Measurements from ENCODE around the gene SSTR3. TPM values are rescaled to one million over a fixed set of nuclear protein-coding genes. Genes with fewer than 3 reads are reported as not detected.

SSTR3 gene
- total RNA-seq, 2 donors from 2014 or later, result 0.37 to 2.1 TPM

DNA sequence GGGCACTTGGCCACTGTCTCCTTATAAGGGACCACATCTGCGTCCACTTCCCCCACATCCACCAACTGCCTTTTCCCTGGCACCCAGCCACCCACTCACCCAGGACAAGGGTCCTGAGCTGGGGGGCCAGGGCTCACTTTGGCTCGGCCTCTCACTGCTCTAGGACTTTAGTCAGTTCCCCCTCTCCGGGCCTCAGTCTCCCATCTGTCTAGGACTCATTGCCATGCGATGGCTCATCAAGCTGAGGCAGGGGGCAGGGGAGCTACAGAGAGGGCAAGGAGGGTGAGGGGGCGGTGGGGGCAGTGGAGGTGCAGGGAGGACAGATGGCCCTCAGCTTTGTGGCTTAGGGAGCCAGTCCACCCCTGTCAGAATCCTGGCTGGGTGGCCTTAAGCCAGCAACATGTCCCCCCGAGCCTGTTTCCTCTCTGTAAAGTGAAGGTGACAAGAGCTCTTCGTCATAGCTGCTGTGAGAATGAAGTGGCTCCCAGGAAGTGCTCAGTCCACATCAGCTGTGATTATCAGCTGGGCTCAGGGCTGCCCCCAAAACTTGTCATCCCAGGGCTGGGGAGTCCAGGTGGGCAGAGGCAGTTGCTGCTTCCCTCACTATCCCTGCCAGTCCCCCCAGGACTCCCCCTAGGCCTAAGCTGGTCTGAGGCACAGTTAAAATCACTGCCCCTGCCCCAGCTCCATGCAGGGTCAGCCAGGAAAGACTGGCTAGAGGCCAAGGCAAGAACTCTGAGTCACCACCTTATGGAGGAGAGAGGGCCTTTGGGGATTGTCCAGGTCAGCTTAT, 16.9 kb upstream of the SSTR3 start:
- ATAC-seq, result peak; percentile 10

DNA sequence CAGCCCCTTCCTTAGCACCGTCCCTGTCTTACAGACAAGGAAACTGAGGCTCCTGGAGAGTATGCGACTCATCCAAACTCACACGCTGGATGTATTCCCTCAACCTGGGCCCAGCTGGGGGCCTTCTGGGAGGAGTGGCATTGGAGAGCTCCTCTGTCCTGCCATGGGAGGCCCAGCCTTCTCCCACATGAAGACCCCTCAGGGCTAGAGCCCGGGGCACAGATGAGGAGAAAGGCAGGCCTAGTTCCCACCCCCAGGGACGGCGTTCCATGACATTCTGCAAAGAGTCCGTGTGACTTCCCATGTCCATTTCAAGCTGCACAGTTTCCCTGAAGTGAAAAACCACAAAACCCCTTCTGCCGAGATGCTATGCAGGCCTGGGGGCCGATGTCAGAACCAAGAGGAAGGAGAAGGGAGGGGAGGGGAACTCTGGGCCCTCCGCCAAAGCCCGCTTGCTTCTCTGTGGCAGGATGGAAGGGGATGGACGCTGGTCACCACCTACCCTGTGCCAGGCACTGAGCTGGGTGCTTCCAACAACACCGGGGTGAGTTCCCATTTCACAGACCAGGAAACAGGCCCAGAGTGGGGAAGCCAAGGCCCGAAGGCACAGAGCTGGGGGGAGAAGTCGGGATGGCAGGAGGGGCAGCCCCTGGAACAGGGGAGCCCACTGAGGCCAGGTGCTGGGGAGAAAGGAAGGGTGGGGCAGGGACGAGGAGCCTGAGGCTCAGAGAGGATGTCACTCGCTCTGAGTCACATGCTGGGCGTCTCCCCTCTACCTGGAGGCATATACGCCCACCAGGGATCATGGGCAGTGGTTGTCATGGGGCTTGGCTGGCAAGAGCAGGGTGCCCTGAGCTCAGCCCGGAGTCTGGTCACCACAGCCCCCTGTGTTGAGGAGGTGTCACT, 16.1 kb upstream of the SSTR3 start:
- Mint-ChIP-seq H3K27ac (peak overlapping the region; percentile 97), H3K27me3 (no peaks in the 10 kb centered on the region), H3K4me3 (peak overlapping the region; percentile 86), H3K4me1 (peaks cover 70% of the 10 kb centered on the region), H3K36me3 (ENCODE audit: low read depth) (peaks cover 19% of the 10 kb centered on the region)
- peak in 1 of 3 donors; percentile 5 for DNase-seq
- H3K9me3 ChIP-seq (ENCODE audit: control insufficient read depth, low read length, poor library complexity, severe bottlenecking), result no peaks in the 10 kb centered on the region
- no peak for ATAC-seq

More for the DNA sequence above, 16.9 kb upstream of the SSTR3 start:
- H3K27ac Mint-ChIP-seq, result peak overlapping the region; percentile 97
- no peaks in the 10 kb centered on the region for H3K27me3 Mint-ChIP-seq
- peaks cover 19% of the 10 kb centered on the region for H3K36me3 Mint-ChIP-seq (ENCODE audit: low read depth)
- no peaks in the 10 kb centered on the region for H3K9me3 ChIP-seq (ENCODE audit: control insufficient read depth, low read length, poor library complexity, severe bottlenecking)
- H3K4me3 Mint-ChIP-seq, result peak overlapping the region; percentile 86
- DNase-seq, result peak in 1 of 3 donors; percentile 4
- peaks cover 69% of the 10 kb centered on the region for H3K4me1 Mint-ChIP-seq

DNA sequence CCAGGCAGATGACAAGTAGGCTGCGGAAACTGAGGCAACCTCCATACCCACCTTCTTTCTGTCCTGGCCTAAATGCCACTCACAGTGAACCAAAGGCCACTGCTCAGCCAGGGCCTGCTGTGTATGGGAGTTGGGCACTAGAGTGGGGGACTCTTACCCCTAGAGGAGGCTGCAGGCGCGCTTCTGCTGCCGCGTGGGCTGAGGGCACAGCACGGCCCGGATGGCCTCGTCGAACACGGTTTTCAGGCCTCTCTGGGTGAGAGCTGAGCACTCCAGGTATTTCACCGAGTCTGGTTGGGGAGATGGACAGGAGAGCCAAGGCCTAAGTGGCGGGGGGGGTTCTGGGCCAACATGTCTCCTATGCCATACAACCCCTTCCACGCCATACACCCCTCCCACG, 14.2 kb upstream of the SSTR3 start:
- peak overlapping the region; percentile 21 for H3K27ac Mint-ChIP-seq
- no peaks in the 10 kb centered on the region for H3K9me3 ChIP-seq (ENCODE audit: control insufficient read depth, low read length, poor library complexity, severe bottlenecking)
- H3K36me3 Mint-ChIP-seq (ENCODE audit: low read depth), result peaks cover 16% of the 10 kb centered on the region
- H3K4me1 Mint-ChIP-seq, result peaks cover 70% of the 10 kb centered on the region
- no peak for ATAC-seq
- H3K27me3 Mint-ChIP-seq, result no peaks in the 10 kb centered on the region
- H3K4me3 Mint-ChIP-seq, result peak overlapping the region; percentile 41
- DNase-seq, result no peak

DNA sequence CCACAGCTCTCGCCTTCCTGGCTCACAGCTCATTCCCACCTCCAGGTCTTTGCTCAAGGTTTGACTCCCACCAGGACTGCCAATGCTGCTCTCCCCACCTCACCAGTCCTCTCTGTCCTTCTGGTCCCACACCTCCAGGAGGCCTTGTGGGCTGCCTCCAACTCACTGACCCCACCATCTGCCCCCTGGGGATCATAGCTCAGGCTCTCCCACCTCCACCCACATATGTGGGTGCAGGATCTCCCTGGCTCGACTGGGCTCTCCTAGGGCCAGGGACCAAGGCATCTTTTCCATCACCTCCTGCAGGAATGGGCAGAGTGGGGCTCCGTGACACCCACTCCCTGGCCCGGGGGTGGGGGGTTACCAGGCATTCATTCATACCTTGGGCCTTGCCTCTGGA, 13.8 kb upstream of the SSTR3 start:
- peaks cover 70% of the 10 kb centered on the region for H3K4me1 Mint-ChIP-seq
- H3K27ac Mint-ChIP-seq, result peak overlapping the region; percentile 96
- no peaks in the 10 kb centered on the region for H3K27me3 Mint-ChIP-seq
- DNase-seq, result no peak
- no peak for ATAC-seq
- peaks cover 12% of the 10 kb centered on the region for H3K36me3 Mint-ChIP-seq (ENCODE audit: low read depth)
- peak overlapping the region; percentile 41 for H3K4me3 Mint-ChIP-seq
- H3K9me3 ChIP-seq (ENCODE audit: control insufficient read depth, low read length, poor library complexity, severe bottlenecking), result no peaks in the 10 kb centered on the region

DNA sequence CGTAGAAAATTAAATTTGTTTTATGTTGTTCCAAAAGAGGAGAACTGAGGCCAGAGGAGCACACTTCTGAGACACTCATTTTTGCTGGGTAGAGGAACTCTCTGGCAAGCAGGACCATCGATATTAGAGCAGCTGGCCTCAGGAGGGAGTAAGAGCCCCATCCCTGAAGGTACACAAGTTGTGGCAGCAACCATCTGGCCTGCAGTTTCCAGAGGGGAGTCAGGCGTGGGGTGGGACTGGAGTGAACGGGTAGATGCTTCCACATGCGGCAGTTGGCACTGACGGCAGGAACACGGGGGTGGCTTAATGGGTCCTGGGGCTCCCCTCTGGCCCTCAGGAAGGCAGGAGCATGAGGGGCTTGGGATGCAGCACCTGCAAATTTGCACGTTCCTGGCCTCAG, 13.2 kb upstream of the SSTR3 start:
- DNase-seq (no peak), ATAC-seq (no peak)
- H3K36me3 Mint-ChIP-seq (ENCODE audit: low read depth), result peaks cover 8% of the 10 kb centered on the region
- H3K27me3 Mint-ChIP-seq, result no peaks in the 10 kb centered on the region
- no peaks in the 10 kb centered on the region for H3K9me3 ChIP-seq (ENCODE audit: control insufficient read depth, low read length, poor library complexity, severe bottlenecking)
- peak overlapping the region; percentile 59 for H3K4me3 Mint-ChIP-seq
- peaks cover 69% of the 10 kb centered on the region for H3K4me1 Mint-ChIP-seq
- peak overlapping the region; percentile 96 for H3K27ac Mint-ChIP-seq

DNA sequence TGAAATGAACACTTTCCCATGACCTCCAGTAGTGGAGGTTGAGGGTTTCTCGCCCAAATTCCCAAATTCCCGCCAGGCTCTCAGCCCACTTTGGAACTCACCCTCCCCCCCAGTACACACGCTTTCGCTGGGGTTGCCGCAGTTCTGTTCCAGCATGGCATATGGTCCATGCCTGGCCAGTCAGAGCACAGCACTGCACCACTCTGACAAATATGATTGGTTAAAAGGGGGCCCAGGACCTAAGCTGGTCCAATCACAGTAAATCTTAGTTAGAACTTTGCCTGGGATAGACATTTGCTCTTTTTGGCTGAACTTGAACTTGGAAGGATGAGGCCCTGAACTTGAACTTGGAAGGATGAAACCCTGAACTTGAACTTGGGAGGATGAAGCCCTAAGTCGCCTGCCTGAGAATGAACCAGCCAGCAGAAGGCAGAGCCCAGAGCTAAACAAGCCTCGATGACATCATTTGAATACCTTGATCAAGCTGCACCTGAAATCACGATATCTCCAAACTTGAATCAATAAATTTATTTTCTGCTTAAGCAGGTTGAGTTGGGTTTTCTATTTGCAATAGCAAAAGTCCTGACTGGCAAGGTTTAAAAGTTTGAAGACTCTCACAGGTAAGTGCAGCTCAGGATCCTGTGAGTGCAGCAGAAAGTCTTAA, 12.6 kb upstream of the SSTR3 start:
- H3K36me3 Mint-ChIP-seq (ENCODE audit: low read depth), result peaks cover 8% of the 10 kb centered on the region
- H3K4me3 Mint-ChIP-seq, result peak overlapping the region; percentile 53
- no peaks in the 10 kb centered on the region for H3K9me3 ChIP-seq (ENCODE audit: control insufficient read depth, low read length, poor library complexity, severe bottlenecking)
- ATAC-seq, result no peak
- H3K27me3 Mint-ChIP-seq, result no peaks in the 10 kb centered on the region
- no peak for DNase-seq
- peaks cover 70% of the 10 kb centered on the region for H3K4me1 Mint-ChIP-seq
- peak overlapping the region; percentile 96 for H3K27ac Mint-ChIP-seq

DNA sequence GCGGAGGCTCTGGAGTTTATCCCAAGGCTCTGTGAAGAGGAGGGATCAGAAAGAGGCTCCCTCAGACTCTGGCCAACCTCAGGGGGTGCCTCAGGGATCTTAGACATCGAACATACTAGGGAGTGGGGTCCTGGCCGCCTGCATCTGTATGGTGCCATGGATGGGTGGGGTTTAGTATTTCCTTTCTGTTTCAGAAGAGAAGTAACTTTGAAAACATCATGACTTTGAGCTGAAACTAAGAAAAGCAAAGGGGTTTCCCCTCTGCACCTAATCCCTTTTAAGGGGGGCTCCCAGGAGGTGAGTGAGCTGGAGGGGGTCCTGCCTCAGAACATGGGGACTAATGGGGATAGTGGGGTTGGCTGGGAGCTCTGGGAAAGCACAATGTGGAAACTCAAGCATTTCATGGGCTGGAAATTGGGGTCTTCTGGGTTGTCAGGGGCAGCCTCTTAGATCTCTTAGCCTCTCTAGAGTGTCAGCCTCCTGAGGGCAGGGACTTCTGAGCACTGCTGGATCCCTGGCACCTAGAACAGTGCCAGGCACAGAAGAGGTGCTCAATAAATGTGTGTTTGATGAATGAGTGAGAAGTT, 11.8 kb upstream of the SSTR3 start:
- H3K4me1 Mint-ChIP-seq, result peaks cover 73% of the 10 kb centered on the region
- no peaks in the 10 kb centered on the region for H3K9me3 ChIP-seq (ENCODE audit: control insufficient read depth, low read length, poor library complexity, severe bottlenecking)
- ATAC-seq (peak; percentile 22), DNase-seq (no peak)
- H3K27ac Mint-ChIP-seq, result peak overlapping the region; percentile 96
- H3K4me3 Mint-ChIP-seq, result peak overlapping the region; percentile 81
- H3K36me3 Mint-ChIP-seq (ENCODE audit: low read depth), result peaks cover 8% of the 10 kb centered on the region
- H3K27me3 Mint-ChIP-seq, result no peaks in the 10 kb centered on the region

DNA sequence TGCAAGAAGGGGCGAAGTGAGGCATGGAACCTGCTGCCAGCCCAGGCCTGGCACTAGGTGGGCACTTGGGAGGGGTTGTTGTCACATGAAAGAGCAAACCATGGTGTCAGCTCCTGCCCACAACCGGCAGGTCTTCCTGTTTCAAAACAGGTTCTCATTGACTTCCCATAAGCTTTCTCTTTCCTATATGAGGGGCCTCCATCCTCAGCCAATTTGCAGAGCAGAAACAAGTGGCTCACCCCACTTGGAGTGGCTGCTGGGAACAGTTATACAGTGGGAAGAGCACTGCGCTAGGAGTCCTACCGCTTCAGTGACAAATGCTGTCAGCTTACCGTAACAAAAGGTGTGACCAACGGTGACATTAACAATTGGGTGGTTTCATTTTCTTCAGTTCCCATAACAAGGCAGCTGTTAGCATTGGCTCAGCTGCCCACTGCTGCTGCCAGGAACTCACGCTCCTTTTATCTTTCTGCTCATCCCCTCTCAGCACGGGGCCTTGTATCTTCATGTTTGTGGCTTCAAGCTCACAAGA, 10.2 kb upstream of the SSTR3 start:
- Mint-ChIP-seq H3K36me3 (ENCODE audit: low read depth) (peaks cover 8% of the 10 kb centered on the region), H3K27ac (peak overlapping the region; percentile 96), H3K27me3 (no peaks in the 10 kb centered on the region), H3K4me1 (peaks cover 71% of the 10 kb centered on the region), H3K4me3 (peak overlapping the region; percentile 50)
- no peaks in the 10 kb centered on the region for H3K9me3 ChIP-seq (ENCODE audit: control insufficient read depth, low read length, poor library complexity, severe bottlenecking)
- peak; percentile 33 for ATAC-seq
- no peak for DNase-seq

DNA sequence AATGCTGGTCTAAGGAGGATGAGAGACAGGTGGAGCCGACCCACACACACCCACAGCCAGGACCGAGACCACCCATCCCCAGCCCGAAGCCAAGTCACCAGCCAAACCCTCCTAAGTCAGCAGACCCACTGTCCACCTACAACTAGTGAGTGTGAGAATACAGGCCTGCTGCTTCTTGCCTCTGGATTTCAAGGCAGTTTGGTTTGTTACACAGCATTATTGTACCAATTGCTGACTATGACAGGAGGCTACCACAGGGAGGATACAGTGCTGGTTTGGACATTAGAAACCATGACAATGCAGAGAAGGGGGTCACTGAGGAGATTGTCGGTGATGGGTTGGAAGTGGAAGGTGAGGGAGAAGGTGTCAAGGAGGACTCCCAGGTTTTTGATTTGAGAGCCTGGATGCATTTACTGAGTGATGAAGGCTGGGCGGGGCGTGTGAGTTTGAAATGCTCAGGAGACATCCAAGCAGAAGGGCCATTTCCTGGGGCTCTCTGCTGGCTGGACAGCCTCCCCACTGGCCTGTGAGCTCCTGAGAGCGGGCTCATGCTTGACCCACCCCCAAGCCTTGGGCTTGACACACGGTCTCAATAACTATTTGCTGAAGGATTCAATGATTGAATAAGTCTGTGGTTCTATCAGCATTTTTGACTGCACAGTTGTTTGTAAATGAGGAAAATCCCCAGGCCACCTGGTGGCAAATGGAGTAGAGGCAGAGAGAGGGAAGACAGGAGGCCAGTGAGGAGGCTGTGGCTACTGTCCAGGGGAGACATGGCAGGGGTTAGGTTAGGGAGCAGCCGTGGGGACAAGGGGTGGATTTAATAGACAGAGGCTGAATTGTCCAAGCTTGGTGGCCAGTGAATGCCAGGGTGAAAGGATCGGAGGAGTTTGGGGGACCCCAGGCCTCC, 9.4 kb upstream of the SSTR3 start:
- H3K27ac Mint-ChIP-seq, result peak overlapping the region; percentile 96
- ATAC-seq (no peak), DNase-seq (no peak)
- H3K4me1 Mint-ChIP-seq, result peaks cover 71% of the 10 kb centered on the region
- no peaks in the 10 kb centered on the region for H3K27me3 Mint-ChIP-seq
- no peaks in the 10 kb centered on the region for H3K9me3 ChIP-seq (ENCODE audit: control insufficient read depth, low read length, poor library complexity, severe bottlenecking)
- H3K36me3 Mint-ChIP-seq (ENCODE audit: low read depth), result peaks cover 8% of the 10 kb centered on the region
- H3K4me3 Mint-ChIP-seq, result peak overlapping the region; percentile 50

DNA sequence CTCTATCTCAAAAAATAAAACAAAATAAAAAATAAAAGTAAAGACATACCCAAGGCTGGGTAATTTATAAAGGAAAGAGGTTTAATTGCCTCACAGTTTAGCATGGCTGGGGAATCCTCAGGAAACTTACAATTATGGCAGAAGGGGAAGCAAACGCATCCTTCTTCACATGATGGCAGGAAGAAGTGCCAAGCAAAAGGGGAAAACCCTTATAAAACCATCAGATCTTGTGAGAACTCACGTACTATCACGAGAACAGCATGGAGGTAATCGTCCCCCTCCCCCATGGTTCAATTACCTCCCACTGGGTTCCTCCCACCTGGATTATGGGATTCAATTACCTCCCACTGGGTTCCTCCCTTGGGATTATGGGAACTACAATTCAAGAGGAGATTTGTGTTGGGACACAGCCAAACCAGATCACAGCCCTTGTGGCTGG, 8.3 kb upstream of the SSTR3 start:
- no peaks in the 10 kb centered on the region for H3K27me3 Mint-ChIP-seq
- H3K9me3 ChIP-seq (ENCODE audit: control insufficient read depth, low read length, poor library complexity, severe bottlenecking), result no peaks in the 10 kb centered on the region
- H3K4me3 Mint-ChIP-seq, result peak overlapping the region; percentile 87
- peak overlapping the region; percentile 96 for H3K27ac Mint-ChIP-seq
- H3K4me1 Mint-ChIP-seq, result peaks cover 67% of the 10 kb centered on the region
- ATAC-seq (no peak), DNase-seq (no peak)
- peaks cover 5% of the 10 kb centered on the region for H3K36me3 Mint-ChIP-seq (ENCODE audit: low read depth)

DNA sequence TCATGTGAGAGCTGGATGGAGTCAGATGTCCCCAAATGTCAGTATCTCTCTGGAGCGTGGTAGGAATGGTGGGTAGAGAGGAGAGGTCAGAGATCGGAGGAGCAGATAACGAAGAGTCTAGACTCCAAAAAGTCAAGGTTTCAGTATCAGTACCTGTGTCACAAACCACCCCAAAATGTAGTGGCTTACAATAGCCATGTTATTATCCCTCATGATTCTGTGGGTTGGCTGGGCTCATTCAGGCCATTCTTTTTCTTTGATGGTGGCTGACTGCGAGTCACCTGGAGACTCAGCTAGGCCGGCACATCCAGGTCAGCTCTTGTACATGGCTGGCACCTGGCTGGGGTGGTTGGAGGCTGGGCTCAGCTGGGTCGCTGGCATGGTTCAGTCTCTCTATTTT, 7.3 kb upstream of the SSTR3 start:
- Mint-ChIP-seq H3K4me3 (peak overlapping the region; percentile 87), H3K4me1 (peaks cover 62% of the 10 kb centered on the region), H3K36me3 (ENCODE audit: low read depth) (no peaks in the 10 kb centered on the region), H3K27me3 (no peaks in the 10 kb centered on the region), H3K27ac (peak overlapping the region; percentile 96)
- no peak for DNase-seq
- H3K9me3 ChIP-seq (ENCODE audit: control insufficient read depth, low read length, poor library complexity, severe bottlenecking), result no peaks in the 10 kb centered on the region
- ATAC-seq, result peak; percentile 10

Data from T-helper 17 cell (primary cell).